ENCODE data around the gene DIP2C.

Gene DIP2C

GRCh38 chr10:507355-507699 is 182.1 kb downstream of the DIP2C start:
- no peak for DNase-seq

GRCh38 chr10:506451-507354 is 182.8 kb downstream of the DIP2C start:
- no peak for DNase-seq

- DNase-seq, result no peak
Measured at GRCh38 chr10:505419-505818, 184.0 kb downstream of the DIP2C start.

GRCh38 chr10:504806-505205 is 184.7 kb downstream of the DIP2C start:
- DNase-seq, result no peak

GRCh38 chr10:504121-504611 is 185.3 kb downstream of the DIP2C start:
- DNase-seq, result no peak

- DNase-seq, result no peak
Measured at GRCh38 chr10:501596-501995, 187.9 kb downstream of the DIP2C start.

GRCh38 chr10:500876-501275 is 188.6 kb downstream of the DIP2C start:
- no peak for DNase-seq

GRCh38 chr10:499991-500390 is 189.5 kb downstream of the DIP2C start:
- no peak for DNase-seq

- DNase-seq, result no peak
Measured at GRCh38 chr10:498760-499435, 190.6 kb downstream of the DIP2C start.

- no peak for DNase-seq
Measured at GRCh38 chr10:497898-498451, 191.5 kb downstream of the DIP2C start.

GRCh38 chr10:497289-497688 is 192.2 kb downstream of the DIP2C start:
- DNase-seq, result no peak

- DNase-seq, result no peak
Measured at GRCh38 chr10:494556-494955, 194.9 kb downstream of the DIP2C start.

GRCh38 chr10:494149-494542 is 195.3 kb downstream of the DIP2C start:
- no peak for DNase-seq

- DNase-seq, result no peak
Measured at GRCh38 chr10:493391-494148, 195.9 kb downstream of the DIP2C start.

GRCh38 chr10:492836-493235 is 196.6 kb downstream of the DIP2C start:
- DNase-seq, result no peak

- DNase-seq, result no peak
Measured at GRCh38 chr10:491667-492424, 197.6 kb downstream of the DIP2C start.

GRCh38 chr10:490891-491571 is 198.4 kb downstream of the DIP2C start:
- DNase-seq, result no peak

- no peak for DNase-seq
Measured at GRCh38 chr10:490256-490655, 199.2 kb downstream of the DIP2C start.

GRCh38 chr10:489330-489729 is 200.1 kb downstream of the DIP2C start:
- DNase-seq, result no peak

- DNase-seq, result no peak
Measured at GRCh38 chr10:488933-489215, 200.6 kb downstream of the DIP2C start.

GRCh38 chr10:488081-488932 is 201.2 kb downstream of the DIP2C start:
- DNase-seq, result no peak
